Breast epithelium (tissue), 4 donors: Measurements from ENCODE around the gene FTO. TPM values are rescaled to one million over a fixed set of nuclear protein-coding genes. Genes with fewer than 3 reads are reported as not detected.

ENCODE experiments used
- DNase-seq, 2 donors: peaks; one replicate each; pipeline ENCODE4 v3.0.0-alpha.2; 2019; ENCODE audit warnings: low spot score in 2 of 2
- H3K27ac ChIP-seq, 2 donors: fragments of 200-600 bp; sonication (generic) in 1 of 2; one replicate each; pipeline ENCODE4 v1.5.1; 2016 to 2019; ENCODE audit warnings: mild to moderate bottlenecking in 1 of 2
- H3K27me3 ChIP-seq, 2 donors: fragments of 200-600 bp; sonication (generic) in 1 of 2; one replicate each; pipeline versions ENCODE4 v1.5.1 to v1.6.0; 2017 to 2019; ENCODE audit warnings: control low read depth in 1 of 2, mild to moderate bottlenecking in 1 of 2
- H3K36me3 ChIP-seq: fragments of 200-600 bp; one replicate; pipeline ENCODE4 v1.5.1; 2019
- H3K4me1 ChIP-seq, 2 donors: fragments of 200-600 bp; sonication (generic); one replicate each; pipeline ENCODE4 v1.5.1; 2016 to 2019; ENCODE audit warnings: control low read depth in 1 of 2
- H3K4me3 ChIP-seq, 3 donors: fragments of 200-600 bp; sonication (generic); 1 replicate in 2 of 3; 2 replicates in 1 of 3; pipeline ENCODE4 v1.5.1; 2016 to 2019; ENCODE audit warnings: mild to moderate bottlenecking in 3 of 3, moderate library complexity in 2 of 3
- H3K9me3 ChIP-seq, 2 donors: fragments of 200-600 bp; sonication (generic) in 1 of 2; one replicate each; pipeline ENCODE4 v1.5.1; 2016 to 2019; ENCODE audit warnings: control low read depth in 1 of 2
- POLR2A ChIP-seq: fragments of 450-650 bp; IDR thresholded peaks from one replicate; pipeline ENCODE4 v1.6.1; 2016; ENCODE audit warnings: antibody characterized with exemption, mild to moderate bottlenecking, moderate library complexity
- POLR2AphosphoS5 ChIP-seq, 3 donors: sonication (generic); formaldehyde crosslinking; IDR thresholded peaks; one replicate each; pipeline ENCODE4 v1.6.1; 2017; ENCODE audit warnings: antibody characterized with exemption in 3 of 3
- intact Hi-C: fragments of 100-400 bp; cut with DNase I; formaldehyde crosslinking; loops from one replicate; pipeline ENCODE4 v1.15.1; 2023; ENCODE audit warnings: low total_unique reads
- total RNA-seq, 3 donors: library from RNA; depleted of rRNA; stranded (reverse); fragments of >200 nt; gene quantifications; one replicate each; pipeline ENCODE4 v1.1.0, GENCODE V29; 2016
- TF ChIP-seq, protein P1 (sequence below), 3 donors: fragments of 450-650 bp; IDR thresholded peaks; one replicate each; pipeline ENCODE4 v1.5.1; 2016 to 2017; ENCODE audit warnings: antibody characterized with exemption in 3 of 3, mild to moderate bottlenecking in 3 of 3, moderate library complexity in 3 of 3

The FTO gene
- total RNA-seq, 3 donors from 2014 or later, result 109 to 193 (median 174) TPM

DNA sequence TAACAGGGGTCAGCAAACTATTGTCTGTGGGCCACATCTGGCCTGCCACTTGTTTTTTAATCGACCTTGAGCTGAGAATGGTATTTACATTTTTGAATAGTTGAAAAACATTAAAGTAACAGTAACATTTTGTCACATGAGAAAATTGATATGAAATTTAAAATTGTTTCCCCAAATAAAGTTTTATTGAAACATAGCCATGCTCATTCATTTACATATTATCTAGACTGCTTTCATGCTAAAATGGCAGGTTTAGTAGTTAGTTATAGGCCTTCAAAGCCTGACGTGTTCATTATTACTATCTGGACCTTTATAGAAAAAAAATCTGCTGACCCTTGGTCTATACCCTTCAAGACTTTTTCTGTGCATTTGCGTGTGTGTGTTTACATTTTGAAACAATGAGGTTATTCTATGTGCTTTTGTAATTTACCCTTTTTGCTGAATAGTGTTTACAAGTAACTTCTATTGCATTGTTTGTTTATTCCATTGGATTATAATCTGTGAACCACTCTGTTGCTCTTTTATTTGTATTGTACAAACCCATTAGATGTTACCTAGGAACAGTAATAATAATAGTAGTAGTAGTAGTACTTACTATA lies 37.1 kb downstream of the FTO start:
- Histone ChIP-seq H3K27ac (no peak overlapping the region), H3K27me3 (no peaks in the 10 kb centered on the region), H3K9me3 (no peaks in the 10 kb centered on the region), H3K4me3 (no peak overlapping the region), H3K4me1 (peaks cover 0 to 2% of the 10 kb centered on the region in 2 donors), H3K36me3 (no peaks in the 10 kb centered on the region)
- no peak for DNase-seq
- intact Hi-C loops, result no loop called here
- no peak for TF ChIP-seq POLR2AphosphoS5 (IDR thresholded peaks at IDR 0.05)

GRCh38 chr16:53741546-53741945 lies 37.6 kb downstream of the FTO start:
- intact Hi-C loops, result no loop called here
- DNase-seq, result no peak
- Histone ChIP-seq H3K4me3 (no peak overlapping the region), H3K9me3 (no peaks in the 10 kb centered on the region), H3K4me1 (peaks cover 0 to 2% of the 10 kb centered on the region in 2 donors), H3K27ac (no peak overlapping the region), H3K36me3 (no peaks in the 10 kb centered on the region), H3K27me3 (no peaks in the 10 kb centered on the region)
- TF ChIP-seq POLR2AphosphoS5 (IDR thresholded peaks at IDR 0.05), result no peak
- TF ChIP-seq, protein P1, sequence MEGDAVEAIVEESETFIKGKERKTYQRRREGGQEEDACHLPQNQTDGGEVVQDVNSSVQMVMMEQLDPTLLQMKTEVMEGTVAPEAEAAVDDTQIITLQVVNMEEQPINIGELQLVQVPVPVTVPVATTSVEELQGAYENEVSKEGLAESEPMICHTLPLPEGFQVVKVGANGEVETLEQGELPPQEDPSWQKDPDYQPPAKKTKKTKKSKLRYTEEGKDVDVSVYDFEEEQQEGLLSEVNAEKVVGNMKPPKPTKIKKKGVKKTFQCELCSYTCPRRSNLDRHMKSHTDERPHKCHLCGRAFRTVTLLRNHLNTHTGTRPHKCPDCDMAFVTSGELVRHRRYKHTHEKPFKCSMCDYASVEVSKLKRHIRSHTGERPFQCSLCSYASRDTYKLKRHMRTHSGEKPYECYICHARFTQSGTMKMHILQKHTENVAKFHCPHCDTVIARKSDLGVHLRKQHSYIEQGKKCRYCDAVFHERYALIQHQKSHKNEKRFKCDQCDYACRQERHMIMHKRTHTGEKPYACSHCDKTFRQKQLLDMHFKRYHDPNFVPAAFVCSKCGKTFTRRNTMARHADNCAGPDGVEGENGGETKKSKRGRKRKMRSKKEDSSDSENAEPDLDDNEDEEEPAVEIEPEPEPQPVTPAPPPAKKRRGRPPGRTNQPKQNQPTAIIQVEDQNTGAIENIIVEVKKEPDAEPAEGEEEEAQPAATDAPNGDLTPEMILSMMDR (IDR thresholded peaks at IDR 0.05), result no peak
- no peak for TF ChIP-seq POLR2A

DNA sequence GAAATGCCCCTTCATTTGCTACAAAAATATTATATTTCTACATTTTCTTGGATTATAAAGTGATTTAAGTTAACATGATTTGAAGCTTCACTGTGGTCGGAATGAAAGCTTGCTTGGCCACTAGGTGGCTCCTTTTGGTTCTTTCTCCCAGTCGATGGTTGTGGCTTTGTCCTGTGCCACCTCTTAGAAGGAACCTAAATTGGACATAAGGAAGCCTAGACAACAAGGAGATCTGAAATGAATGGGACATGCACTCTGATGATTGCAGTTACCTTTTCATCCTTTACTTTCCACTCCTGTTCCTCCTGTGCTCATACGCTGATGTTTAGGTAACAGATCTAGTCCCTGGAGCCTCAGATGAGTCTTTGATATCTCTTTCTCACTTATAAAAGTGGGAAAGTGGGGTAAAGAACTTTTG lies 39.2 kb downstream of the FTO start:
- intact Hi-C loops, result no loop called here
- peaks cover 0 to 2% of the 10 kb centered on the region in 2 donors for H3K4me1 ChIP-seq
- no peaks in the 10 kb centered on the region for H3K27me3 ChIP-seq
- no peak overlapping the region for H3K4me3 ChIP-seq
- no peak overlapping the region for H3K27ac ChIP-seq
- DNase-seq, result no peak
- no peaks in the 10 kb centered on the region for H3K36me3 ChIP-seq
- TF ChIP-seq, protein P1 (IDR thresholded peaks at IDR 0.05), result peak in 2 of 3 donors; percentile 21 to 29
- no peak for TF ChIP-seq POLR2A
- no peaks in the 10 kb centered on the region for H3K9me3 ChIP-seq

DNA sequence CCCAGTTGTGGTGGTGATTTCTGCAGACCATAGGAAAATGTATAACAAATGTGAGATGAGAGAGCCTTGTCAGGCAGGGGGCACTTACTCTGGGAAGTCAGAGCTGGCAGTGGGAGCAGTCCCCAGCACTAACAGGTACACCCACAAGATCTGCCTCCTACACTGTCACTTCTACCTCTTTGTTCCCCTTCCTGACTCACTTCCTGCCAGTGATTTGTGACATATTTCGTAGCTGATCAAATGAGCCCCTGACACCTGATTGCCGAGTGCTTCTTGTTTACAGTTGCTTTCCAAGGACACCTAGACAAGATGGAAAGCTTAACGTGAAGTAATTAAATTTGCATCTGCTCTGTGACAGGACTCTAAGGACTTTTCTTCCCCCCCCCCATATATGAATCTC lies 40.5 kb downstream of the FTO start:
- Histone ChIP-seq H3K27me3 (no peaks in the 10 kb centered on the region), H3K4me3 (no peak overlapping the region), H3K4me1 (peaks cover 0 to 2% of the 10 kb centered on the region in 2 donors), H3K36me3 (no peaks in the 10 kb centered on the region), H3K9me3 (no peaks in the 10 kb centered on the region), H3K27ac (peak overlapping the region; percentile 52 to 77)
- intact Hi-C loops, result no loop called here
- TF ChIP-seq POLR2AphosphoS5 (IDR thresholded peaks at IDR 0.05), result no peak
- TF ChIP-seq POLR2A, result no peak
- TF ChIP-seq, protein P1 (IDR thresholded peaks at IDR 0.05), result no peak
- DNase-seq, result no peak

- Histone ChIP-seq H3K9me3 (no peaks in the 10 kb centered on the region), H3K4me1 (peaks cover 0 to 2% of the 10 kb centered on the region in 2 donors), H3K27me3 (no peaks in the 10 kb centered on the region), H3K4me3 (no peak overlapping the region), H3K27ac (peak overlapping the region; percentile 52 to 77), H3K36me3 (no peaks in the 10 kb centered on the region)
- DNase-seq, result no peak
- intact Hi-C loops, result no loop called here
- TF ChIP-seq POLR2A, result no peak
- TF ChIP-seq, protein P1 (IDR thresholded peaks at IDR 0.05), result no peak
- TF ChIP-seq POLR2AphosphoS5 (IDR thresholded peaks at IDR 0.05), result peak in 1 of 3 donors; percentile 22
Observed at GRCh38 chr16:53745086-53745485, 41.1 kb downstream of the FTO start.
